Measurements from ENCODE around the gene CCDC57.
"Not testable (repeated sequence)": the region's sequence is repeated elsewhere in the genome, so short reads cannot be mapped to it uniquely, and the experiment has no call there.

The CCDC57 gene

GRCh38 chr17:82255402-82255972 is 42.8 kb upstream of the CCDC57 start:
- H3K4me3 ChIP-seq (ENCODE audit: low read length) = no peak overlapping the region
- no peak overlapping the region for H3K9ac ChIP-seq (ENCODE audit: low read length)
- peaks cover 17% of the 10 kb centered on the region for H3K36me3 ChIP-seq (replicated peaks; ENCODE audit: insufficient read depth, low read length)
- H3K79me2 ChIP-seq (ENCODE audit: low read length) = peaks cover 74% of the 10 kb centered on the region
- H3K27me3 ChIP-seq (replicated peaks; ENCODE audit: insufficient read depth, low read length) = no peaks in the 10 kb centered on the region
- no peak for DNase-seq
- no peak for TF ChIP-seq CTCF (IDR thresholded peaks at IDR 0.05; ENCODE audit: low read length)
- TF ChIP-seq EZH2phosphoT487 (IDR thresholded peaks at IDR 0.05; ENCODE audit: low read length) = no peak
- no peak for TF ChIP-seq EZH2 (optimal IDR thresholded peaks at IDR 0.05; ENCODE audit: low read depth, low read length)
- H4K20me1 ChIP-seq (ENCODE audit: insufficient read depth, low read length) = no peaks in the 10 kb centered on the region
- H3K4me1 ChIP-seq (ENCODE audit: low read length) = no peaks in the 10 kb centered on the region
- H3K27ac ChIP-seq (ENCODE audit: low read length) = no peak overlapping the region
- H3F3A ChIP-seq (ENCODE audit: insufficient read depth, low read length) = no peaks in the 10 kb centered on the region
- H3K4me2 ChIP-seq (ENCODE audit: low read depth, low read length) = no peak overlapping the region
- no peak overlapping the region for H2AFZ ChIP-seq (ENCODE audit: low read length)
- H3K9me2 ChIP-seq (replicated peaks; ENCODE audit: insufficient read depth, low read length) = no peaks in the 10 kb centered on the region
- no peaks in the 10 kb centered on the region for H3K9me3 ChIP-seq (replicated peaks; ENCODE audit: insufficient read depth, low read length)

- H3K9ac ChIP-seq (ENCODE audit: low read length); H3K9me2 ChIP-seq (replicated peaks; ENCODE audit: insufficient read depth, low read length); H3K27ac ChIP-seq (ENCODE audit: low read length); H3F3A ChIP-seq (ENCODE audit: insufficient read depth, low read length); H4K20me1 ChIP-seq (ENCODE audit: insufficient read depth, low read length); H3K4me1 ChIP-seq (ENCODE audit: low read length); H3K9me3 ChIP-seq (replicated peaks; ENCODE audit: insufficient read depth, low read length); H3K4me2 ChIP-seq (ENCODE audit: low read depth, low read length); DNase-seq; H2AFZ ChIP-seq (ENCODE audit: low read length); H3K4me3 ChIP-seq (ENCODE audit: low read length); H3K27me3 ChIP-seq (replicated peaks; ENCODE audit: insufficient read depth, low read length): not testable (repeated sequence)
- H3K36me3 ChIP-seq (replicated peaks; ENCODE audit: insufficient read depth, low read length) = peaks cover 17% of the 10 kb centered on the region
- peaks cover 81% of the 10 kb centered on the region for H3K79me2 ChIP-seq (ENCODE audit: low read length)
Observed at GRCh38 chr17:82254746-82255145, 42.1 kb upstream of the CCDC57 start.

- not testable (repeated sequence) for H3K4me2 ChIP-seq (ENCODE audit: low read depth, low read length); H3K4me1 ChIP-seq (ENCODE audit: low read length); H3K27me3 ChIP-seq (replicated peaks; ENCODE audit: insufficient read depth, low read length); H3K9me2 ChIP-seq (replicated peaks; ENCODE audit: insufficient read depth, low read length); H3K4me3 ChIP-seq (ENCODE audit: low read length); H4K20me1 ChIP-seq (ENCODE audit: insufficient read depth, low read length); DNase-seq; H3F3A ChIP-seq (ENCODE audit: insufficient read depth, low read length); H3K9ac ChIP-seq (ENCODE audit: low read length); H3K9me3 ChIP-seq (replicated peaks; ENCODE audit: insufficient read depth, low read length); H3K27ac ChIP-seq (ENCODE audit: low read length); H2AFZ ChIP-seq (ENCODE audit: low read length)
- Histone ChIP-seq H3K79me2 (ENCODE audit: low read length) (peaks cover 81% of the 10 kb centered on the region), H3K36me3 (replicated peaks; ENCODE audit: insufficient read depth, low read length) (peaks cover 17% of the 10 kb centered on the region)
Observed at GRCh38 chr17:82254096-82254495, 41.5 kb upstream of the CCDC57 start.

- Histone ChIP-seq H3K4me1 (ENCODE audit: low read length) (no peaks in the 10 kb centered on the region), H3K9me2 (replicated peaks; ENCODE audit: insufficient read depth, low read length) (no peaks in the 10 kb centered on the region), H3K36me3 (replicated peaks; ENCODE audit: insufficient read depth, low read length) (peaks cover 17% of the 10 kb centered on the region), H3K9me3 (replicated peaks; ENCODE audit: insufficient read depth, low read length) (no peaks in the 10 kb centered on the region), H3K79me2 (ENCODE audit: low read length) (peaks cover 81% of the 10 kb centered on the region), H3K27ac (ENCODE audit: low read length) (no peak overlapping the region), H3K4me2 (ENCODE audit: low read depth, low read length) (no peak overlapping the region), H4K20me1 (ENCODE audit: insufficient read depth, low read length) (no peaks in the 10 kb centered on the region), H3K27me3 (replicated peaks; ENCODE audit: insufficient read depth, low read length) (no peaks in the 10 kb centered on the region), H3K9ac (ENCODE audit: low read length) (no peak overlapping the region), H2AFZ (ENCODE audit: low read length) (no peak overlapping the region), H3K4me3 (ENCODE audit: low read length) (no peak overlapping the region), H3F3A (ENCODE audit: insufficient read depth, low read length) (no peaks in the 10 kb centered on the region)
- DNase-seq = no peak
- TF ChIP-seq EZH2phosphoT487 (IDR thresholded peaks at IDR 0.05; ENCODE audit: low read length) (no peak), CTCF (IDR thresholded peaks at IDR 0.05; ENCODE audit: low read length) (no peak), EZH2 (optimal IDR thresholded peaks at IDR 0.05; ENCODE audit: low read depth, low read length) (no peak)
Observed at GRCh38 chr17:82253179-82253544, 40.5 kb upstream of the CCDC57 start.

All from MM.1S (cell line).